Common myeloid progenitor, CD34-positive (primary cell): ENCODE data around the gene GJC2.

Experiments
- CTCF ChIA-PET: fragments of 350-600 bp; sonication (Branson Sonifier 250); formaldehyde crosslinking; loops from one replicate; lab custom pipeline; 2021; ENCODE audit warnings: antibody characterized with exemption; lab: Charles Lee
- POLR2A ChIA-PET: fragments of 350-600 bp; sonication (Branson Sonifier 250); formaldehyde crosslinking; loops from one replicate; lab custom pipeline; 2021; ENCODE audit warnings: antibody characterized with exemption; lab: Charles Lee
- DNase-seq, 3 donors: peaks; one replicate each; pipeline versions ENCODE4 v3.0.0 to v3.0.0-alpha.2; 2013
- H3K27ac ChIP-seq, 2 experiments: 1 replicate in 1 of 2; 2 replicates in 1 of 2; pipeline ENCODE4 v1.7.0; 2013; ENCODE audit warnings: inconsistent platforms in 2 of 2, low read length in 2 of 2, mild to moderate bottlenecking in 2 of 2, low read depth in 1 of 2, moderate library complexity in 1 of 2; ENCODE audit not compliant: severe bottlenecking in 2 of 2, insufficient read depth in 1 of 2, poor library complexity in 1 of 2
- H3K27me3 ChIP-seq, 5 experiments: replicated peaks in 2 of 5; 1 replicate in 3 of 5; 2 replicates in 2 of 5; pipeline versions ENCODE4 v1.6.1 to v1.7.0; 2013; ENCODE audit warnings: low read length in 4 of 5, mild to moderate bottlenecking in 2 of 5, moderate library complexity in 2 of 5, inconsistent platforms in 1 of 5; ENCODE audit not compliant: insufficient read depth in 5 of 5, control insufficient read depth in 4 of 5
- H3K36me3 ChIP-seq, 4 experiments: 1 replicate in 2 of 4; 2 replicates in 2 of 4; pipeline versions ENCODE4 v1.6.1 to v1.7.0; 2013; ENCODE audit warnings: low read length in 3 of 4, control low read depth in 1 of 4, mild to moderate bottlenecking in 1 of 4; ENCODE audit not compliant: control insufficient read depth in 4 of 4, insufficient read depth in 4 of 4
- H3K4me1 ChIP-seq, 4 experiments: 1 replicate in 3 of 4; 2 replicates in 1 of 4; pipeline versions ENCODE4 v1.6.1 to v1.7.1; 2013; ENCODE audit warnings: low read length in 3 of 4, mild to moderate bottlenecking in 3 of 4, control low read depth in 1 of 4, inconsistent platforms in 1 of 4, moderate library complexity in 1 of 4; ENCODE audit not compliant: control insufficient read depth in 4 of 4, insufficient read depth in 4 of 4; ENCODE audit errors: control extremely low read depth in 1 of 4
- H3K4me3 ChIP-seq, 7 experiments: 1 replicate in 4 of 7; 2 replicates in 3 of 7; pipeline versions ENCODE4 v1.5.1 to v1.7.0; 2013; ENCODE audit warnings: mild to moderate bottlenecking in 7 of 7, low read length in 6 of 7, moderate library complexity in 6 of 7, inconsistent platforms in 2 of 7, low read depth in 2 of 7, control low read depth in 1 of 7; ENCODE audit not compliant: insufficient read depth in 4 of 7, control insufficient read depth in 1 of 7; ENCODE audit errors: extremely low read depth in 1 of 7
- H3K9me3 ChIP-seq, 5 experiments: 1 replicate in 4 of 5; 2 replicates in 1 of 5; pipeline versions ENCODE4 v1.6.1 to v1.7.1; 2013; ENCODE audit warnings: low read length in 4 of 5, mild to moderate bottlenecking in 2 of 5, inconsistent platforms in 1 of 5, low read depth in 1 of 5, moderate library complexity in 1 of 5; ENCODE audit not compliant: control insufficient read depth in 4 of 5, insufficient read depth in 2 of 5; ENCODE audit errors: control extremely low read depth in 1 of 5
- WGBS: methylation state at CpG from one replicate; pipeline ENCODE4 v1.1.5; 2013; ENCODE audit not compliant: insufficient coverage; 5-methylcytosine and 5-hydroxymethylcytosine counted together

The GJC2 gene

DNA sequence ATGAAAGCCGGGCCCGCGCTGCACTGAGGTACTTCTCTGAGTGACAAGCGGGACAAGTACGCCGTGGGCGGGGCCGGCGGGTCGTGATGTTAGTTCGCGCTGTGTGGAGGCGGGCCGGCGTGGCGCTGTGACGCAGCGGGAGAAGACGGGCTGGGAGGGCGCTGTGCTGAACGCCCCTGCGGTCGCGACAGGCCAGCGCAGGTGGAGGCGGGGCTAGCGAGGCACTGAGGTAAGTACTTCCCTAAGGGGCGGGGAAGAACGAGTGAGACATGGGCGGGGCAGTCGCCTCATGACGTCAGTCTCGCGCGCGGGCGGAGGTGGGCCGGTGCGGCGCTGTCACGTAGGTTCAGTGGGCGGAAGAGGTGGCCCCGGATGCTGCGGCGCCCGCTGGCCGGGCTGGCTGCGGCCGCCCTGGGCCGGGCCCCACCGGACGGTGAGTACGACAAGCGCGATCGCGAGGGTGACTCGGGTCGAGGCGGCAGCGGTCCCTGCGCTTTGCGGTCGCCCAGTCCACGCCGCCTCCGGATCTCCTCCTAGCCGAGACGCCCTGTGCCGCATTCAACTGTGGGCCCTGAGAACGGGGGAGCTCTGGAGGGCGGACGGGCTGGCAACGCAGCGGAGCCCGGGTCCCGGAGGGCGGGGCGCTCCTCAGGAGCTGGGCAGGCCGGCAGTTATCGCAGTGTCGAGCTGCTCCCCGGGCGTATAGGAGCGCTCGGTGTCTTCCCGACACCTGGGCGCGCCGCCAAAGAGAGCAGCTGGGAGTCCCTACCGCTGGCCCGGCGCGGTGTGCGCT is 9.6 kb upstream of the GJC2 start, which contains the start of gene GUK1:
GUK1 (plus strand) TSS at position 349 of the 793 bp plus-strand sequence; CDS start at position 373, 24 bp downstream.
- Histone ChIP-seq H3K9me3 (no peaks in the 10 kb centered on the region), H3K27ac (peak within 1 kb of the TSS; percentile 89 to 95), H3K4me3 (peak within 1 kb of the TSS; percentile 74 to 97 (median 90)), H3K27me3 (peaks cover 0 to 2% (median 0%) of the 10 kb centered on the region in 5 experiments), H3K36me3 (peaks cover 2 to 8% (median 3%) of the 10 kb centered on the region in 4 experiments), H3K4me1 (peaks cover 4 to 45% (median 41%) of the 10 kb centered on the region in 4 experiments)
- 0% methylated on average over 94 of the region's 95 CpGs for WGBS
- ChIA-PET CTCF (interaction anchor here (12.8 kb wide), 1 partner anchor 25 kb away, joined by 136 read pairs; the partner anchor contains the start of gene IBA57), POLR2A (interaction anchor here (0.7 to 1.4 kb wide), 3 partner anchors 17 to 33 kb away, joined by 3 to 10 read pairs (median 4); partner anchors contain the start of gene IBA57)
- peak; percentile 100 for DNase-seq

DNA sequence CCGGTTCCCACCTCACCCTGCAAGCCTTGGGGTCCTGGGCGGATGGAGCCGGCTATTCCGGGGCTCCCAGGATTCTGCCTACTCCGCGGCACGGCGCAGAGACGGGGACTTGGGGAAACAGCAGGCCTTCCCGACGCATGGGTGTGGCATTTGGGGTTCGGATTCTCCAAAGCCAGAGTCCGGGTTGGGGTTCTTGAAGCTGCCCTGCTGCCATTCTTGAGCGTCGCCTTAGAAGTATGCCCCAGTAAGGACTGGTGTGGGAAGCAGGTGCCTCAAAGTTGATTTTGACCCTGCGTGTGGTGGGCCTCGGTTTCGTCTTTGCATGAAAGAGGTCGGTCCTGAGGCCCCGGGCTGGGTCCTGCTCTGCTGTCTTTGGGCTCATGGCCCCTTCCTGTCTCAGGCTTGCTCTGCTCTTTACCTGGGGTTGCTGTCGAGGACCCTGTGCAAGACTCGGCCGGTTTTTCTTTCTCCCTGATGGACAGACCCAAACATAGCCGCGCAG is 9.0 kb upstream of the GJC2 start:
- Histone ChIP-seq H3K27me3 (peaks cover 0 to 2% (median 0%) of the 10 kb centered on the region in 5 experiments), H3K4me3 (peak overlapping the region; percentile 62 to 97 (median 90)), H3K4me1 (peaks cover 4 to 45% (median 40%) of the 10 kb centered on the region in 4 experiments), H3K36me3 (peaks cover 2 to 13% (median 6%) of the 10 kb centered on the region in 4 experiments), H3K27ac (peak overlapping the region; percentile 89 to 95), H3K9me3 (no peaks in the 10 kb centered on the region)
- POLR2A ChIA-PET = interaction anchor here (1.1 to 1.4 kb wide), 2 partner anchors 16 to 24 kb away, joined by 4 to 10 read pairs; partner anchors contain the start of gene IBA57
- DNase-seq = no peak
- 10% methylated on average over 25 of the region's 25 CpGs for WGBS
- CTCF ChIA-PET = interaction anchor here (12.8 kb wide), 1 partner anchor 25 kb away, joined by 136 read pairs; the partner anchor contains the start of gene IBA57

- no peak for DNase-seq
- peaks cover 2 to 19% (median 11%) of the 10 kb centered on the region in 4 experiments for H3K36me3 ChIP-seq
Measured at GRCh38 chr1:228141226-228142044, 8.3 kb upstream of the GJC2 start.

GRCh38 chr1:228142155-228142691 is 7.5 kb upstream of the GJC2 start:
- DNase-seq = no peak
- peaks cover 4 to 45% (median 38%) of the 10 kb centered on the region in 4 experiments for H3K4me1 ChIP-seq
- ChIA-PET CTCF (interaction anchor here (0.7 to 1.6 kb wide), 4 partner anchors 12 to 26 kb away, joined by 3 to 9 read pairs (median 5); partner anchors contain the start of gene IBA57), POLR2A (no interaction called here)
- H3K36me3 ChIP-seq = peaks cover 2 to 27% (median 18%) of the 10 kb centered on the region in 4 experiments
- peaks cover 0 to under 1% (median 0%) of the 10 kb centered on the region in 5 experiments for H3K27me3 ChIP-seq
- whole genome bisulfite sequencing = 89% methylated on average over 15 of the region's 16 CpGs
- no peaks in the 10 kb centered on the region for H3K9me3 ChIP-seq
- peak overlapping the region in 1 of 2 experiments; percentile 95 for H3K27ac ChIP-seq
- H3K4me3 ChIP-seq = peak overlapping the region in 3 of 7 experiments; percentile 1 to 97 (median 95)

More at GRCh38 chr1:228141226-228142044, 8.3 kb upstream of the GJC2 start:
- CTCF ChIA-PET = no interaction called here
- H3K27ac ChIP-seq = peak overlapping the region; percentile 89 to 95
- 55% methylated on average over 19 of the region's 27 CpGs for WGBS
- peak overlapping the region; percentile 62 to 97 (median 90) for H3K4me3 ChIP-seq
- POLR2A ChIA-PET = interaction anchor here (1.4 kb wide), 1 partner anchor 23 kb away, joined by 10 read pairs; the partner anchor contains the start of gene IBA57
- peaks cover 4 to 45% (median 38%) of the 10 kb centered on the region in 4 experiments for H3K4me1 ChIP-seq
- H3K9me3 ChIP-seq = no peaks in the 10 kb centered on the region
- H3K27me3 ChIP-seq = peaks cover 0 to 2% (median 0%) of the 10 kb centered on the region in 5 experiments

DNA sequence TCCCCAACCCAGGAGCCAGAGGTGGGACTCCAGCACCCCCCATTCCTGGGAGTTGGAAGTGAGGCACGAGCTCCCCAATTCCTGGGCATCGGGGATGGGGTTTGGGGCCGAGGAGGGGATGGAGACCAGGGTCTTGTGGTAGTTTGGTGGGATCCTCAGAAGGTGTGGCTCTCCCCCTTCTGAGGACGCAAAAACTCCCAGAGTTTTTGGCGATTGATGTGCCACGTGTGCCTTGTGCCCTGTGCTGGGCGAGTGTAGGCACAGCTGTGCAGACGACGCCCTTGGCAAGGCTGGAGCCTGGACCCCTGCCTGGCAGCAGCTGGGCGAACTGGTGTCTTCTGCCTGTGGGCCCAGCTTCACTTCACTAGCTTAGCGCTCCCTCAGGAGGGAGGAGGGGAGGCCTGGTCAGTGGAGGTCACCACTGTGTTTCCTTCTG is 7.0 kb upstream of the GJC2 start:
- no peak overlapping the region for H3K27ac ChIP-seq
- no peaks in the 10 kb centered on the region for H3K9me3 ChIP-seq
- no peaks in the 10 kb centered on the region for H3K27me3 ChIP-seq
- CTCF ChIA-PET = interaction anchor here (0.7 to 1.6 kb wide), 6 partner anchors 12 to 37 kb away, joined by 3 to 9 read pairs (median 4); partner anchors contain the start of gene IBA57
- WGBS = 98% methylated on average over 8 of the region's 11 CpGs
- peaks cover 4 to 32% (median 20%) of the 10 kb centered on the region in 4 experiments for H3K36me3 ChIP-seq
- DNase-seq = no peak
- H3K4me3 ChIP-seq = peak overlapping the region in 1 of 7 experiments; percentile 13
- POLR2A ChIA-PET = no interaction called here
- H3K4me1 ChIP-seq = peaks cover 4 to 45% (median 38%) of the 10 kb centered on the region in 4 experiments
